ENCODE results near the gene ANXA3. TPM values are rescaled to one million over a fixed set of nuclear protein-coding genes. Genes with fewer than 3 reads are reported as not detected.

Gene ANXA3
- total RNA-seq, 1 experiment from 2014 or later, result 0.86 TPM

DNA sequence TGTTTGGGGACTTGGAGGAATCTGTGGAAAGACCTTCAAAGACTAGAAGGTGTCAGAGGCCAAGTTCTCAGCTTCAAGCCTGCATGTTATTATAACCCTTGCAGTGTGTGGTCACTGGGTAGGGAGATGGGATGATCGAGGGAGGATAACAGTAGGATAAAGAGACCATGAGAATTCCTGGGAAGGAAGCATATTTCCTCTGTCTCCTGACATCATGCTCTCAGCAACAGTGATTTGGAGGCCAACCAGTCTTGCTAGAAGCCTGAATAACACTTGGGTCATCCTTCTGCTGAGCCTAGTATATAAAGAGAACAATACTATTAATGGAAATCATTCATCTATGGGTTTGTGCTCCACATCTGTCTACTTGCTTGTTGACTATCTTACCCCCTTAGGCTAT lies 40.9 kb upstream of the ANXA3 start:
- no peak for TF ChIP-seq EZH2 (IDR thresholded peaks at IDR 0.05; ENCODE audit: borderline replicate concordance, low read depth, low read length, poor library complexity, severe bottlenecking)
- TF ChIP-seq, protein P1, sequence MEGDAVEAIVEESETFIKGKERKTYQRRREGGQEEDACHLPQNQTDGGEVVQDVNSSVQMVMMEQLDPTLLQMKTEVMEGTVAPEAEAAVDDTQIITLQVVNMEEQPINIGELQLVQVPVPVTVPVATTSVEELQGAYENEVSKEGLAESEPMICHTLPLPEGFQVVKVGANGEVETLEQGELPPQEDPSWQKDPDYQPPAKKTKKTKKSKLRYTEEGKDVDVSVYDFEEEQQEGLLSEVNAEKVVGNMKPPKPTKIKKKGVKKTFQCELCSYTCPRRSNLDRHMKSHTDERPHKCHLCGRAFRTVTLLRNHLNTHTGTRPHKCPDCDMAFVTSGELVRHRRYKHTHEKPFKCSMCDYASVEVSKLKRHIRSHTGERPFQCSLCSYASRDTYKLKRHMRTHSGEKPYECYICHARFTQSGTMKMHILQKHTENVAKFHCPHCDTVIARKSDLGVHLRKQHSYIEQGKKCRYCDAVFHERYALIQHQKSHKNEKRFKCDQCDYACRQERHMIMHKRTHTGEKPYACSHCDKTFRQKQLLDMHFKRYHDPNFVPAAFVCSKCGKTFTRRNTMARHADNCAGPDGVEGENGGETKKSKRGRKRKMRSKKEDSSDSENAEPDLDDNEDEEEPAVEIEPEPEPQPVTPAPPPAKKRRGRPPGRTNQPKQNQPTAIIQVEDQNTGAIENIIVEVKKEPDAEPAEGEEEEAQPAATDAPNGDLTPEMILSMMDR (conservative IDR thresholded peaks at IDR 0.05; ENCODE audit: low read depth, low read length), result no peak
- DNase-seq (ENCODE audit: low spot score), result no peak
- ChIA-PET POLR2A (ENCODE audit: low non-redundant PET) (no interaction called here), CTCF (no interaction called here)
- Histone ChIP-seq H3K27me3 (replicated peaks; ENCODE audit: insufficient read depth, low read depth, low read length, poor library complexity) (no peaks in the 10 kb centered on the region), H3K4me3 (ENCODE audit: low read depth, low read length, poor library complexity, severe bottlenecking) (no peak overlapping the region), H3K9me3 (ENCODE audit: low read depth, low read length, poor library complexity, severe bottlenecking) (no peaks in the 10 kb centered on the region), H3K36me3 (ENCODE audit: insufficient read depth, low read length, poor library complexity, severe bottlenecking) (no peaks in the 10 kb centered on the region), H3K4me1 (ENCODE audit: insufficient read depth, low read length, poor library complexity, severe bottlenecking) (no peaks in the 10 kb centered on the region), H3K27ac (ENCODE audit: low read depth, low read length, poor library complexity, severe bottlenecking) (no peak overlapping the region)
- no TSS peak for BruUV-seq (replicated peaks)
- intact Hi-C loops (cut with micrococcal nuclease; ENCODE audit: unreplicated experiment), result loop anchor here (10.0 kb wide), 1 partner anchor 516 kb away; no protein-coding TSS in a partner anchor

GRCh38 chr4:78512357-78512920 lies 39.1 kb upstream of the ANXA3 start:
- no TSS peak for BruUV-seq (replicated peaks)
- intact Hi-C loops (cut with micrococcal nuclease; ENCODE audit: unreplicated experiment), result loop anchor here (10.0 kb wide), 1 partner anchor 518 kb away; no protein-coding TSS in a partner anchor
- no peaks in the 10 kb centered on the region for H3K36me3 ChIP-seq (ENCODE audit: insufficient read depth, low read length, poor library complexity, severe bottlenecking)
- TF ChIP-seq, protein P1 (conservative IDR thresholded peaks at IDR 0.05; ENCODE audit: low read depth, low read length), result no peak
- TF ChIP-seq EZH2 (IDR thresholded peaks at IDR 0.05; ENCODE audit: borderline replicate concordance, low read depth, low read length, poor library complexity, severe bottlenecking), result no peak
- H3K4me1 ChIP-seq (ENCODE audit: insufficient read depth, low read length, poor library complexity, severe bottlenecking), result no peaks in the 10 kb centered on the region
- no peaks in the 10 kb centered on the region for H3K27me3 ChIP-seq (replicated peaks; ENCODE audit: insufficient read depth, low read depth, low read length, poor library complexity)
- H3K9me3 ChIP-seq (ENCODE audit: low read depth, low read length, poor library complexity, severe bottlenecking), result no peaks in the 10 kb centered on the region
- no peak overlapping the region for H3K27ac ChIP-seq (ENCODE audit: low read depth, low read length, poor library complexity, severe bottlenecking)
- no peak for DNase-seq (ENCODE audit: low spot score)
- no peak overlapping the region for H3K4me3 ChIP-seq (ENCODE audit: low read depth, low read length, poor library complexity, severe bottlenecking)
- ChIA-PET CTCF (no interaction called here), POLR2A (ENCODE audit: low non-redundant PET) (no interaction called here)

GRCh38 chr4:78513411-78513975 lies 38.1 kb upstream of the ANXA3 start:
- CTCF ChIA-PET, result no interaction called here
- intact Hi-C loops (cut with micrococcal nuclease; ENCODE audit: unreplicated experiment), result loop anchor here (10.0 kb wide), 1 partner anchor 519 kb away; no protein-coding TSS in a partner anchor

More at GRCh38 chr4:78513411-78513975, 38.1 kb upstream of the ANXA3 start:
- no peaks in the 10 kb centered on the region for H3K27me3 ChIP-seq (replicated peaks; ENCODE audit: insufficient read depth, low read depth, low read length, poor library complexity)
- H3K4me3 ChIP-seq (ENCODE audit: low read depth, low read length, poor library complexity, severe bottlenecking), result no peak overlapping the region
- no peaks in the 10 kb centered on the region for H3K9me3 ChIP-seq (ENCODE audit: low read depth, low read length, poor library complexity, severe bottlenecking)
- POLR2A ChIA-PET (ENCODE audit: low non-redundant PET), result no interaction called here
- H3K27ac ChIP-seq (ENCODE audit: low read depth, low read length, poor library complexity, severe bottlenecking), result no peak overlapping the region
- no peaks in the 10 kb centered on the region for H3K4me1 ChIP-seq (ENCODE audit: insufficient read depth, low read length, poor library complexity, severe bottlenecking)
- no TSS peak for BruUV-seq (replicated peaks)
- no peaks in the 10 kb centered on the region for H3K36me3 ChIP-seq (ENCODE audit: insufficient read depth, low read length, poor library complexity, severe bottlenecking)
- TF ChIP-seq EZH2 (IDR thresholded peaks at IDR 0.05; ENCODE audit: borderline replicate concordance, low read depth, low read length, poor library complexity, severe bottlenecking), result no peak
- TF ChIP-seq, protein P1 (conservative IDR thresholded peaks at IDR 0.05; ENCODE audit: low read depth, low read length), result no peak
- DNase-seq (ENCODE audit: low spot score), result no peak

Measured in A673 (cell line).